Measurements from ENCODE around the gene HYCC2.

The HYCC2 gene

GRCh38 chr2:201114846-201115245, 43.4 kb upstream of the HYCC2 start:
- no peak for TF ChIP-seq CTCF (conservative IDR thresholded peaks at IDR 0.05; ENCODE audit: control insufficient read depth, insufficient read depth, low read depth, low read length)
- no peak overlapping the region for H3K4me3 ChIP-seq (ENCODE audit: control insufficient read depth, low read depth, low read length)
- DNase-seq (ENCODE audit: low read depth): no peak

- no peak for TF ChIP-seq CTCF (conservative IDR thresholded peaks at IDR 0.05; ENCODE audit: control insufficient read depth, insufficient read depth, low read depth, low read length)
- no peak overlapping the region for H3K4me3 ChIP-seq (ENCODE audit: control insufficient read depth, low read depth, low read length)
These were observed 42.9 kb upstream of the HYCC2 start for GRCh38 chr2:201114350-201114749.

GRCh38 chr2:201111096-201111495, 39.6 kb upstream of the HYCC2 start:
- no peak for DNase-seq (ENCODE audit: low read depth)
- H3K4me3 ChIP-seq (ENCODE audit: control insufficient read depth, low read depth, low read length): no peak overlapping the region
- TF ChIP-seq CTCF (conservative IDR thresholded peaks at IDR 0.05; ENCODE audit: control insufficient read depth, insufficient read depth, low read depth, low read length): no peak

More at GRCh38 chr2:201114350-201114749, 42.9 kb upstream of the HYCC2 start:
- no peak for DNase-seq (ENCODE audit: low read depth)

- no peak overlapping the region for H3K4me3 ChIP-seq (ENCODE audit: control insufficient read depth, low read depth, low read length)
- TF ChIP-seq CTCF (conservative IDR thresholded peaks at IDR 0.05; ENCODE audit: control insufficient read depth, insufficient read depth, low read depth, low read length): no peak
- DNase-seq (ENCODE audit: low read depth): no peak
These were observed 39.1 kb upstream of the HYCC2 start for GRCh38 chr2:201110615-201111014.

GRCh38 chr2:201109186-201109585, 37.7 kb upstream of the HYCC2 start:
- no peak for DNase-seq (ENCODE audit: low read depth)
- no peak for TF ChIP-seq CTCF (conservative IDR thresholded peaks at IDR 0.05; ENCODE audit: control insufficient read depth, insufficient read depth, low read depth, low read length)
- no peak overlapping the region for H3K4me3 ChIP-seq (ENCODE audit: control insufficient read depth, low read depth, low read length)

GRCh38 chr2:201108341-201108740, 36.9 kb upstream of the HYCC2 start:
- no peak for TF ChIP-seq CTCF (conservative IDR thresholded peaks at IDR 0.05; ENCODE audit: control insufficient read depth, insufficient read depth, low read depth, low read length)
- H3K4me3 ChIP-seq (ENCODE audit: control insufficient read depth, low read depth, low read length): no peak overlapping the region
- DNase-seq (ENCODE audit: low read depth): no peak

- H3K4me3 ChIP-seq (ENCODE audit: control insufficient read depth, low read depth, low read length): no peak overlapping the region
- no peak for TF ChIP-seq CTCF (conservative IDR thresholded peaks at IDR 0.05; ENCODE audit: control insufficient read depth, insufficient read depth, low read depth, low read length)
- DNase-seq (ENCODE audit: low read depth): no peak
These were observed 36.2 kb upstream of the HYCC2 start for GRCh38 chr2:201107624-201108023.
